Panc1 (cell line): ENCODE results near the gene SGO2.

Source experiments
- CTCF ChIP-seq: fragments of 450-650 bp; IDR thresholded peaks from 2 replicates; pipeline ENCODE4 v1.5.1; 2017; ENCODE audit warnings: mild to moderate bottlenecking
- POLR2AphosphoS5 ChIP-seq: IDR thresholded peaks from 2 replicates; pipeline ENCODE4 v1.6.1; 2012; ENCODE audit warnings: mild to moderate bottlenecking, low read depth, low read length, moderate library complexity
- SIN3A ChIP-seq: IDR thresholded peaks from 2 replicates; pipeline ENCODE4 v1.6.1; 2012; ENCODE audit warnings: low read depth, mild to moderate bottlenecking, low read length, moderate library complexity, borderline replicate concordance; ENCODE audit not compliant: insufficient read depth
- TCF7L2 ChIP-seq: IDR thresholded peaks from 2 replicates; pipeline ENCODE4 v1.6.1; 2011; ENCODE audit warnings: mild to moderate bottlenecking, low read depth, low read length, inconsistent platforms

GRCh38 chr2:200578778-200579177, 52.8 kb downstream of the SGO2 start:
- TF ChIP-seq CTCF: peak; percentile 72
- no peak for TF ChIP-seq POLR2AphosphoS5
- no peak for TF ChIP-seq SIN3A
- no peak for TF ChIP-seq TCF7L2
